Mononuclear cell (primary cell): Measurements from ENCODE around the gene GPR153. TPM values are rescaled to one million over a fixed set of nuclear protein-coding genes. Genes with fewer than 3 reads are reported as not detected.

ENCODE experiments used
- H3K27me3 ChIP-seq: 2 replicates; pipeline ENCODE4 v1.6.0; 2011; ENCODE audit warnings: low read length, control low read depth; ENCODE audit not compliant: insufficient read depth
- H3K4me1 ChIP-seq: 2 replicates; pipeline ENCODE4 v1.5.1; 2011; ENCODE audit warnings: mild to moderate bottlenecking, low read length, control low read depth; ENCODE audit not compliant: insufficient read depth
- H3K4me3 ChIP-seq: 2 replicates; pipeline ENCODE4 v1.5.1; 2011; ENCODE audit warnings: mild to moderate bottlenecking, low read length, moderate library complexity
- H3K9me3 ChIP-seq: 2 replicates; pipeline ENCODE4 v1.5.1; 2011; ENCODE audit warnings: low read depth, mild to moderate bottlenecking, control low read depth, low read length
- total RNA-seq: library from RNA; depleted of rRNA; stranded (reverse); fragments of >200 nt; gene quantifications from one replicate; pipeline ENCODE4 v1.2.3, GENCODE V29; 2012

Gene GPR153
- total RNA-seq, 1 donor = 0.84 TPM

- no peaks in the 10 kb centered on the region for H3K27me3 ChIP-seq
- no peaks in the 10 kb centered on the region for H3K4me1 ChIP-seq
- H3K9me3 ChIP-seq = no peaks in the 10 kb centered on the region
- H3K4me3 ChIP-seq = no peak overlapping the region
Observed at GRCh38 chr1:6267686-6268322, 6.9 kb upstream of the GPR153 start.

- Histone ChIP-seq H3K4me1 (no peaks in the 10 kb centered on the region), H3K9me3 (no peaks in the 10 kb centered on the region), H3K4me3 (no peak overlapping the region), H3K27me3 (peaks cover 2% of the 10 kb centered on the region)
Observed at GRCh38 chr1:6266641-6267040, 5.7 kb upstream of the GPR153 start.

- no peak overlapping the region for H3K4me3 ChIP-seq
- peaks cover 2% of the 10 kb centered on the region for H3K27me3 ChIP-seq
- H3K4me1 ChIP-seq = peaks cover 5% of the 10 kb centered on the region
- no peaks in the 10 kb centered on the region for H3K9me3 ChIP-seq
Observed at GRCh38 chr1:6265151-6265550, 4.3 kb upstream of the GPR153 start.

GRCh38 chr1:6263716-6264115 lies 2.8 kb upstream of the GPR153 start:
- H3K4me1 ChIP-seq = peaks cover 11% of the 10 kb centered on the region
- no peak overlapping the region for H3K4me3 ChIP-seq
- no peaks in the 10 kb centered on the region for H3K9me3 ChIP-seq
- peaks cover 2% of the 10 kb centered on the region for H3K27me3 ChIP-seq

- Histone ChIP-seq H3K27me3 (peaks cover 2% of the 10 kb centered on the region), H3K4me1 (peaks cover 11% of the 10 kb centered on the region), H3K9me3 (no peaks in the 10 kb centered on the region), H3K4me3 (no peak overlapping the region)
Observed at GRCh38 chr1:6262555-6263420, 1.9 kb upstream of the GPR153 start.

GRCh38 chr1:6261615-6261995 lies 707 bp upstream of the GPR153 start:
- no peaks in the 10 kb centered on the region for H3K9me3 ChIP-seq
- no peak overlapping the region for H3K4me3 ChIP-seq
- H3K4me1 ChIP-seq = peaks cover 11% of the 10 kb centered on the region
- H3K27me3 ChIP-seq = peaks cover 2% of the 10 kb centered on the region

GRCh38 chr1:6260433-6260934 lies 414 bp downstream of the GPR153 start:
- Histone ChIP-seq H3K9me3 (no peaks in the 10 kb centered on the region), H3K4me1 (peaks cover 11% of the 10 kb centered on the region), H3K27me3 (peaks cover 2% of the 10 kb centered on the region), H3K4me3 (peak overlapping the region; percentile 25)

- H3K4me3 ChIP-seq = no peak overlapping the region
Observed at GRCh38 chr1:6259491-6260362, 1.2 kb downstream of the GPR153 start.

GRCh38 chr1:6258675-6259074 lies 2.2 kb downstream of the GPR153 start:
- H3K4me1 ChIP-seq = peaks cover 11% of the 10 kb centered on the region
- H3K4me3 ChIP-seq = no peak overlapping the region
- H3K27me3 ChIP-seq = peaks cover 2% of the 10 kb centered on the region
- H3K9me3 ChIP-seq = no peaks in the 10 kb centered on the region

More at GRCh38 chr1:6259491-6260362, 1.2 kb downstream of the GPR153 start:
- Histone ChIP-seq H3K9me3 (no peaks in the 10 kb centered on the region), H3K27me3 (peaks cover 2% of the 10 kb centered on the region), H3K4me1 (peaks cover 11% of the 10 kb centered on the region)

- Histone ChIP-seq H3K4me1 (peaks cover 11% of the 10 kb centered on the region), H3K27me3 (peaks cover 2% of the 10 kb centered on the region), H3K4me3 (no peak overlapping the region), H3K9me3 (no peaks in the 10 kb centered on the region)
Observed at GRCh38 chr1:6257541-6258069, 3.3 kb downstream of the GPR153 start.

- H3K4me3 ChIP-seq = no peak overlapping the region
- no peaks in the 10 kb centered on the region for H3K9me3 ChIP-seq
- H3K27me3 ChIP-seq = no peaks in the 10 kb centered on the region
- peaks cover 11% of the 10 kb centered on the region for H3K4me1 ChIP-seq
Observed at GRCh38 chr1:6256645-6257044, 4.3 kb downstream of the GPR153 start.

- Histone ChIP-seq H3K4me3 (no peak overlapping the region), H3K4me1 (peaks cover 4% of the 10 kb centered on the region), H3K27me3 (peaks cover 9% of the 10 kb centered on the region), H3K9me3 (no peaks in the 10 kb centered on the region)
Observed at GRCh38 chr1:6254691-6255090, 6.2 kb downstream of the GPR153 start.

- H3K4me3 ChIP-seq = no peak overlapping the region
- peaks cover 16% of the 10 kb centered on the region for H3K27me3 ChIP-seq
- no peaks in the 10 kb centered on the region for H3K4me1 ChIP-seq
- H3K9me3 ChIP-seq = no peaks in the 10 kb centered on the region
Observed at GRCh38 chr1:6253380-6253779, 7.5 kb downstream of the GPR153 start.

GRCh38 chr1:6252374-6252710 lies 8.6 kb downstream of the GPR153 start:
- peaks cover 27% of the 10 kb centered on the region for H3K27me3 ChIP-seq
- no peaks in the 10 kb centered on the region for H3K4me1 ChIP-seq
- no peak overlapping the region for H3K4me3 ChIP-seq
- no peaks in the 10 kb centered on the region for H3K9me3 ChIP-seq
